Tongue (tissue), 2 donors: ENCODE measurements around the gene RABGGTA. TPM values are rescaled to one million over a fixed set of nuclear protein-coding genes. Genes with fewer than 3 reads are reported as not detected.
"Not testable (repeated sequence)": the region's sequence is repeated elsewhere in the genome, so short reads cannot be mapped to it uniquely, and the experiment has no call there.

ENCODE experiments used
- DNase-seq: peaks from one replicate; pipeline ENCODE4 v3.0.0-alpha.2; 2015
- total RNA-seq: library from RNA; depleted of rRNA; stranded (reverse); fragments of >200 nt; gene quantifications from one replicate; pipeline ENCODE4 v1.2.3, GENCODE V29; 2014

RABGGTA gene
- total RNA-seq, 1 donor from 2014 or later: 16.5 TPM

DNA sequence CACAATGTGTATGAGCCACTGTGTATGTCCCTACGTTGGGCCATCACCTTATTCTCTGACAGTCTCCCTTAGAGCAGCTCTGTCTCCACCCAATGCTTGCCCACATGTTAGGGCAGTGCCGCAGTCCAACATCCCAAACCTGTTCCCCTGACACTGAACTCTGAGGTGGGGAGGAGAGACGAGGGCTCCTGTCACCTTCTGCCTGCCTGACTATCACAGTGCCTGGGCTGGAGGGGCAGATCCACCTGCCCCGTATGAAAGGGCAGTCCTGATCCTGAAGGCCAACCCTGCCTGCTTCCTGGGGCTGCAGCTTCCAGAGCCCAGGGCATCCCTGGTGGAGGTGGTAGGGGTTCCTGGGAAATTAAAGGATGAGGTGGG, 10.6 kb downstream of the RABGGTA start:
- DNase-seq: no peak

GRCh38 chr14:24260026-24260779, 11.2 kb downstream of the RABGGTA start:
- DNase-seq: no peak

- peak; percentile 74 for DNase-seq
Measured at GRCh38 chr14:24259282-24260025, 11.9 kb downstream of the RABGGTA start.

DNA sequence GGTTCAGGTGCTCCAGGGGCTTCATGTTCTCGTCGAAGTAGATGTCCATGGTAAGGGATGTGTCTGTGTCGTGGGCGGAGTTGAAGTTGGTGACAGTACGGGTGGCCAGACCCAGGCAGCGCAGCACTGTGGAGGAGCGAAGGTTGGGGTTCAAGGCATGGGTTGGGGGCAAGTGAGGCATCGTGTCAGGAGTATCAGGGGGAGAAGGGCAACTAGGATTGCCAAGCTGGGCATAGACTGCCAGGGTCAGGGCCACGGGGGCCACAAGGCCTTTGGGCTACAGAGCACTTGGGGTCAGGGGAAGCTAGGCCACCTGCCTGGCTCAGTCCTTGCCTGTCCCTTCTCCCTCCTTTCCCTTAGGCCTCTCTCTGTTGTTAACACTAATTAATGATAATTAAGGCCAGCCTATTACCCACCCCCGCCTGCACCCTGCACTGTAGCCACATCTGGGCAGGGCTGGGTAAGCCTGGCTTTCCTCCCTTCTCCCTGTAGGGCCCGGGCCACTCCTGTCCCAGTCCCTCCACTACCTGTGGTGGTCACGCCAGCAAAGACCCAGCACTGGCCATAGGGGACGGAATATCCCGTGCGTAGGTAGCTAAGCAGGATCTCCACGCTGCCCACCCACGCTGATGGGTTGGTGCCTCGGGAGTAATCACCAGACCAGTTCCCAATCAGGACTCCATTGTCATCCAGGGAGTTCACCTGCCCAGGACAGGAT, 12.7 kb downstream of the RABGGTA start:
- DNase-seq: no peak

GRCh38 chr14:24258119-24258518, 13.3 kb downstream of the RABGGTA start:
- no peak for DNase-seq

DNA sequence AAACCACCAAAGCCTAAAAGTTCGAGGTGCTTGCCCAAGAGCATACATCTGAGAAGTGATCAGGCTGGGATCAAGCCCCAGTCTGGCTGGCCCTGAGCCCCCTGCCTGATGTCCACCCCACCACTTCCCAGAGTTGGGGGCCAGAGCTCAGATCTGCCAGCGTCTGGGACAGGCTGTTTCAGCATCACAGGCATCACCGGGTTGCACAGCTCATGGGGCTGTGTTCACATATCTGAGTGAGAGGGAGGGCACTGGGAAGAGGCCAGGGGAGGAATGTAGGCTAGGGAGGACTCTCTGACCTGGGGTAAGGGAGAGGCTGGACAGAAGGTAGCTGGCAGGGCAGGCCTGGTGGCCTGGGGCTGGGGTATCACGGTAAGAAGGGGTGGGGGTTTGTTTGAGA, 14.4 kb downstream of the RABGGTA start:
- no peak for DNase-seq

- DNase-seq: no peak
Measured at GRCh38 chr14:24255931-24256711, 15.3 kb downstream of the RABGGTA start.

GRCh38 chr14:24255438-24255837, 16.0 kb downstream of the RABGGTA start:
- DNase-seq: no peak

GRCh38 chr14:24254630-24255392, 16.6 kb downstream of the RABGGTA start:
- no peak for DNase-seq

DNA sequence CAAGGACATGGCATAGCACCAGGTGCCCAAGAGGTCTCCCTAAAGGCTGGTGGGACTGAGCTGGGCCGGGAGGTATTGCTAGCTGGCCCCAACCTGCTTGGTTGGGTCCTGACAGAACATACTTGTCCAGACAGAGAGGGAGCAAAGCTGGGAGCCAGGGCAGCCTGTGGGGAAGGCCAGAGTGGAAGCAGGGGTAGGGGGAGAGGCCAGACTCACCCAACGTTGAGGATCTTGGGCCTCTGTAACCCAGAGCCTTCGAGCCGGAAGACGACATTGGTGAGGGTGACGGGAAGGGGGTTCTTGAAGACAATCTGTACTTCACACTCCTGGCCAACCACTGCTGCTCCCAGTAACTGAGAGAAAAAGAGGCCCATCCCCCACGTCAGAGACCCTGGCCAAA, 17.5 kb downstream of the RABGGTA start:
- no peak for DNase-seq

GRCh38 chr14:24252289-24253124, 18.9 kb downstream of the RABGGTA start:
- no peak for DNase-seq

GRCh38 chr14:24251880-24252288, 19.5 kb downstream of the RABGGTA start:
- DNase-seq: no peak

DNA sequence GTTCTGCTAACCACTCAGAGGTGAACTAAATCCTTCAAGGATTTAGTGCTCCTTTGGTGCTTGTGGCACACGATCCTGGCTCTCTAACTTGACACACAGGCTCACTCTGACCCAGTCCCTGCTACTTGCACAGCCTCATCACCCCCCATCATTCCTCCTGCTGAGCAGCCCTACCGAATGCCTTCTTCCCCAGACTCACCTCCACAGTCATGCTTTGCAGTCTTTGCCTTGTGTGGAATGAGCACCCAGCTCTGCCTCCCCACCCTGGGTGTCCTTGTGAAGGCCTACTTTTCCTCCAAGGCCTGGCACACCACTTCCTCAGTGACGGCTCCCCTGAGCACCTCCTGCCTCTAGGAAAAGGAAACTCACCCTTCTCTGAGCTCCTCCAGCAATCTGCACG, 21.0 kb downstream of the RABGGTA start:
- no peak for DNase-seq

DNA sequence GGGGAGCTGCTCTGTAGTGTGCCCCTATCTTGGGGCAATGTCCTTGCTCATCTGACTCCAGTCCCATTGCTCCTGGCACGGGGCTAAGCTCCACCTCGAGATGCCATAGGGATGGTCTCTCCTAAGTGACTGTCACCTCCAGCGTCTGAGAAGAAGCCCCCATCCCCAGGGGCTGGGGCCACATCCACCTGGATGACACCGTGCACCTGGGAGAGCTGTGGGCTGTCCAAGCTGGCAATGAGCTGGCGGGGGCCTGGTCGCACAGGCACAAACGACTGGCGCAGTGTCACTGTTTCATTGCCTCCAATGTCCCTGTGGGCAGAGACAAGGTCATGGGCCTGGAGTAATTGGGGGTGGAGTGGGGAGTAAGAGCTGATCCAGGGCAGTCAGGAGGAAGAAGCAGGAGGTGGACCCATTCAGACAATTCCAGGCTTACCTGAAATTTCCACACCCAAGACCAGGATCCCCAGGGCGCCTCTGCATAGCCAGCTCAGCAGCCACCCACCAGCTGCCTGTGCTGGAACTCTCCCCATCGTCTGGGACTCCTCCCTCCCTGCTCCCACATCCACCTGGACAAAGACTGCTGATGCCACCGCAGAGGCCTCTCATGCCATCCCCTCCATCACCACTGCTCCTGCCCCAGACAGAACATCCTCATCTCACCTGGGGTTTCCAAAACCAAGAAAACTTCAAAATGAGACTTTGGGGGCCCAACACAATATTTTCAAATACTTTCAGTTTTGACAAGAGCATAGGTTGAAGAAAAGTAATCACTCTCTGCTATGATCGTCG, 22.0 kb downstream of the RABGGTA start:
- DNase-seq: no peak

- no peak for DNase-seq
Measured at GRCh38 chr14:24247422-24247821, 24.0 kb downstream of the RABGGTA start.

DNA sequence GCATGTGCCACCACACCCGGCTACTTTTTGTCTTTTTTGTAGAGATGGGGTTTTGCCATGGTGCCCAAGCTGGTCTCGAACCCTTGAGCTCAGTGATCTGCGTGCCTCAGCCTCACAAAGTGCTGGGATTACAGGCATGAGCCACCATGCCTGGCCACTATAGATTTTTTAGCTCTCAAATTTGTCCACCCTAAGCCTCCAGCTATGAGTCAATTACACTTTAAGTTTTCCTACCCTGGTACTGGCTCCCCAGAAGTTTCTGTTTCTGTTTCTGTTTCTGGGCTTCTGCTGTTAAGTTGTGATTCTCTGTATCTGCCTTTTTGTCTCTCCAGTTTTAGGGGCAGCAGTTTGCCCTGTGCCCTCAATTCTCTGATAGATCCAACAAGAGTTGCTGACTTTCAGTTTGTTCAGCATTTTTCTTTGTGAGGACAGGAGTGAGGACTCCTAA, 24.6 kb downstream of the RABGGTA start:
- DNase-seq: no peak

DNA sequence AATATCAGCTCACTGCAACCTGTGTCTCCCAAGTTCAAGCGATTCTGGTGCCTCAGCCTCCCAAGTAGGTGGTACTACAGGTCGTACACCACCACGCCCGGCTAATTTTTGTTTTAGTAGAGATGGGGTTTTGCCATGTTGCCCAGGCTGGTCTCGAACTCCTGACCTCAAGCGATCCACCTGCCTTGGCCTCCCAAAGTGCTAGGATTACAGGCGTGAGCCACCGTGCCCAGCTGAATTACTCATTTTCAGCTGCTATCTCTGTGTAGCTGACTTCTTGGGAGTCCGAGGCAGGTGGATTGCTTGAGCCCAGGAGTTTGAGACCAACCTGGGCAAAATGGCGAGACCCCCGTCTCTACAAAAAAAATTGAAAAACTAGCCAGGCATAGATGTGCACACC, 26.0 kb downstream of the RABGGTA start:
- DNase-seq: not testable (repeated sequence)

DNA sequence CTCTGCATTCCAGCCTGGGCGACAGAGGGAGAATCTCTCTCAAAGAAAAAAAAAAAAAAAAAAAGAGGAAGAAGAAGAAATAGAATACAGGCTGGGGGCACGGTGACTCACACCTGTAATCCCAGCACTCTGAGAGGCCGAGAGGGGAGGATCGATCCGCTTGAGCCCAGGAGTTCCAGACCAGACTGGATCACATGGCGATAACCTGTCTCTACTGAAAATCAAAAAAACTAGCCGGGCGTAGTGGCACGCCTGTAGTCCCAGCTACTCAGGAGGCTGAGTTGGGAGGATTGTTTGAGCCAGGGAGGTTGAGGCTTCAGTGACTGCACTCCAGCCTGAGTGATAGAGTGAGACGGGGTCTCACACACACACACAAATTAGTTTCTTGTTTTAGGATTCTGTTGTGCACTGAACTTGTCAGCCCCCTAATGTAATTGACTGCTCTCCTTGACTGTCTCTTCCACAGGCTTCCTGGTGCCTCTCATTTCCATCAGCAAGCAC, 28.0 kb downstream of the RABGGTA start:
- DNase-seq: no peak

DNA sequence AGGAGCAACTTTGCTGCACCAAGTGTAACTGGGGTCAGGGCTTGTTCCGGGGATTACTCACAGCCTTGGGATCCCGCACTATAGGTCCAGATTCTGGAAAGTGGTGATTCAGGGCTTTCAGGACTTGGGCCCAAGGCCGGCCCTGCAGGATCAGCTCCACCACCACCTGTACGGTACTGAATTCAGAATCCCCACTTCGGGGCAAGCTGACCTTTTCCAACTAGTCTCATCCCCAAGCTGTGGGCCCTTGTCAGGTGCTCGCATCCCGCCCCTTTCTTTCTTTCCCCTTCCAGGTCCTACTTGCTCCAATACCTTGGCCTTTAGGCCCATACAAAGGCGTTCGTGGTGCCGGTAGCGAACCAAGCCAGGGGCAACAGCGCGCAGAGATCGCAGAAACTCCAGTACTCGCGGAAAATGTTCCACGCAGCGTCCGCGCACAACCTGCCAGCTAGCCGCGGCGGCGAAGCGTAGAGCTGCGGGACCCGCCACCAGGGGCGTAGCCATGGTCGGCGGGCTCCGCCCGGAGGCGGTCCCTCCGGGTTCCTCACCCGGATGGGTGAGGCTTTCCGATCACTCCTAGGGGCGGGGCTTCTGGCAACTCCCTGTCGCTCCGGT, 29.5 kb downstream of the RABGGTA start:
- peak; percentile 97 for DNase-seq
